ENCODE results near the gene PACRG.

GRCh38 chr6:163054641-163055040, 326.9 kb downstream of the PACRG start:
- no peak for TF ChIP-seq FOXP2 (optimal IDR thresholded peaks at IDR 0.05; ENCODE audit: borderline replicate concordance, extremely low read depth, extremely low read length, insufficient read depth)
- no peak for TF ChIP-seq POLR2AphosphoS5 (IDR thresholded peaks at IDR 0.05; ENCODE audit: low read depth, low read length)
- no peak for TF ChIP-seq SIN3A (IDR thresholded peaks at IDR 0.05; ENCODE audit: borderline replicate concordance, insufficient read depth, low read length)
- TF ChIP-seq REST (IDR thresholded peaks at IDR 0.05; ENCODE audit: insufficient read depth in 1 of 2, low read depth in 2 of 2, low read length in 2 of 2), result no peak
- no peak for TF ChIP-seq TAF1 (IDR thresholded peaks at IDR 0.05; ENCODE audit: borderline replicate concordance, insufficient read depth, low read length)
